HG03196 (cell line): Measurements from ENCODE around the gene COQ10A.
"Not testable (repeated sequence)": the region's sequence is repeated elsewhere in the genome, so short reads cannot be mapped to it uniquely, and the experiment has no call there.

ENCODE experiments used
- ATAC-seq: cut with Tn5 transposase; IDR thresholded peaks from one replicate; pipeline ENCODE4 v1.9.1; 2021; ENCODE audit not compliant: unreplicated experiment

Gene COQ10A

GRCh38 chr12:56242986-56243385, 23.8 kb upstream of the COQ10A start:
- ATAC-seq: no peak

- ATAC-seq: no peak
Observed at GRCh38 chr12:56243731-56244181, 23.0 kb upstream of the COQ10A start.

GRCh38 chr12:56244494-56244893, 22.2 kb upstream of the COQ10A start:
- ATAC-seq: no peak

- ATAC-seq: no peak
Observed at GRCh38 chr12:56247923-56248322, 18.8 kb upstream of the COQ10A start.

DNA sequence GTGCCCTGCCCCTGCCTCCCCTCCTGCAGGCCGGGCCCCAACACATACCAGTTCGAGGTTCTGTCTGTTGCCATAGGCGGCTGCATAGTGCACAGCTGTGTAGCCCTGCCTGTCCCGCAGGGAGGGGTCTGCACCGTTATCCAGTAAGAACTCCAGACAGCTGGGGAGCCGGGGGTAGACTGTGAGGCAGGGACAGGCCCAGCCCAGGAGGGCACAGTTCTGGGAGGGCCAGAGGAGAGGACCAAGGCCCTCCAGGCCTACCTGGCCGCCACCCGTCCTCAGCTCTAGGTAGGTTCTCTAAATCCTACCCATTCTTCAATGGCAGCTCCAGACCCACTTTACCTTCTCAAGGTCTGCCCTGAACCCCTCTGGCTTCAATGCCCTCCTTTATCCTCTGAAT, 18.0 kb upstream of the COQ10A start:
- no peak for ATAC-seq

GRCh38 chr12:56252649-56253048, 14.1 kb upstream of the COQ10A start:
- no peak for ATAC-seq

- ATAC-seq: no peak
Observed at GRCh38 chr12:56253091-56253490, 13.7 kb upstream of the COQ10A start.

DNA sequence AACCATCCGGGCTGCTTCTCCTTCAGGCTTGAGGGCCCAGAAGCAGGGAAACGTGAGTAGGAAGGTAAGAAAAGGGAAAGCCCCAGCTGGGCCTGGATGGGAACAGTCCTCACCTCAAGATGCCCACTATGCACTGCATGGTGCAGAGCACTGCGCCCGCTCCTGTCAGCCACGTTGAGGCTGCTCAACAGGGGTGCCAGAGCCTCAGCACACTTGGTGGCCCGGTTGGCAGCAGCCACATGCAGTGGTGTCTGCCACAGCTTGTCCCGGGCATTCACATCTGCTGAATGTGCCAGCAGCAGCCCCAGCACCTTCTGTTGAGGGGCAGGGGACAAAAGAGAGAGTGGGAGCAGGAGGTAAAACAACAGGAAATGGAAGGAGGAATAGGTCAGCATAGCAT, 11.1 kb upstream of the COQ10A start:
- ATAC-seq: no peak

DNA sequence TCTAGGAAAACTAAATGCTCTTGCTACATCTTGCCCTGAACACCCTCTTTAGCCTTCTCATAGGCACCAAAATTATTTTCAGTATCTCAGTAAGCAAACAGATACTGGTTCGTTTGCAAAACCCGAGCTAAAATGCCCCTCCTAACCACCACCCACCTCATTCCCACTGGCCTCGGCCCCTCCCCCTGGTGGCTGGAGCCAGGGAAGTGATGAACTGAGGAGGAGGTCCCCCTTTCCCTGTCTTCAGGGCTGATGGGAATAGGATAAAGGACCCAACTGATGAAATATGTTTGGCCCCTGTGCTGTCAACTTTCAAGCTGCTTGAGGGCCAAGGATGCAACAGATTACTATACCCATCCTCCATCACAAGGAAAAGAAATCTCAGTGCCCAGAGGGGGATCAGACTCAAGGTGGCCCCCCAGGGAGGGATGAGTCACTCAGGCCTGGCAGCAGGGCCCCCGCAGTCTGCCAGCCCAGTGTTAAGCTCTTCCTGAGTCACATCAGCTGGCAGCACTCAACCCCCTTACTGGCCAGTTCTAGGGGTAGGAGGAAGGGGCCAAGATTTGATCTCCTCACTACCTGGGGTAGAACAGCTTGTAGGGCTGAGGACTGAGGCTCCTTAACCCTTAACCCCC, 10.3 kb upstream of the COQ10A start:
- no peak for ATAC-seq

- no peak for ATAC-seq
Observed at GRCh38 chr12:56257071-56257470, 9.7 kb upstream of the COQ10A start.

DNA sequence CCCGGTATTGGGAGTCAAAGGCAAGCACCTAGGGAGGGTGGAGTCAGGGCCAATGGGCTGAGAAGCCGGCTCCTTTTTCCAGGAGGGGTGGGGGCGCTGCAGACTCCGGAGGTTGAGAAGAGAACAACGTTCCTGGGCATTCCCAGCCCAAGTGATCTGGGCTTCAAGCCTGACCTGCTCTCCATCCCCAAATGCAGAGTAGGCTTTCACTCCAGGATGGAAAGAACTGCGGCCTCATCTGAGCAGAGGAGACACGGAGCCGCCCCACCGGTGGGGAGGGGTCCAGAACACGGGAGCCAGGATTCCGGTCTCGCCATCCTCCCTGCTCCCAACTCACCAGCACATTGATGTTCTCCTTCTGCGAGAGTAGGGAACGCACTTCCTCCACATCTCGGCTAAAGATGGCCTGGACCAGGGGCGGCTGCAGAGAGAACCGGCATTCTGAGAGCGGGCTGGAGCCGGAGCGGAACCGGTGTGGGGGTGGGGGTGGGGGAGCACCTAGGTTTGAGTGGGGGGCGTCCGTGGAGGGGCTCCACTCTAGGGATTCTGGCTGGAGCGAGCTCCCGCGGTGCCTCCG, 9.2 kb upstream of the COQ10A start:
- no peak for ATAC-seq

GRCh38 chr12:56258068-56258819, 8.5 kb upstream of the COQ10A start, which contains the start of gene ANKRD52:
TSS of gene ANKRD52 (minus strand) at chr12:56258384. CDS start at chr12:56258269, 115 bp downstream.
- ATAC-seq: peak; percentile 81

- no peak for ATAC-seq
Observed at GRCh38 chr12:56258820-56259183, 7.9 kb upstream of the COQ10A start.

DNA sequence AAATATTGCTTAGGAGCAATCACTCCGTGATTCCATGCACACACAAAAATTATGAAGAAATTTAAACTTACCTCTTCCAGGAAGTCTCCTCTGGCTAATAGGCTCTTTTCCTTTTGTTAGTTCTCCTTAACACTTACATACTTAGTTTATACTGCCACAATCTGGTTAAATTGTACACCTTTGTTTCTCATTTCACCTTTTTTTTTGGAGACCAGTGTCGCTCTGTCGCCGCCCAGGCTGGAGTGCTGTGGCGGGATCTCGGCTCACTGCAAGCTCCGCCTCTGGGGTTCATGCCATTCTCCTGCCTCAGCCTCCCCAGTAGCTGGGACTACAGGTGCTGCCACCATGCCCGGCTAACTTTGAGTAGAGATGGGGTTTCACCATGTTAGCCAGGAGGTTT, 6.4 kb upstream of the COQ10A start:
- no peak for ATAC-seq

GRCh38 chr12:56260921-56261320, 5.8 kb upstream of the COQ10A start:
- ATAC-seq: no peak

DNA sequence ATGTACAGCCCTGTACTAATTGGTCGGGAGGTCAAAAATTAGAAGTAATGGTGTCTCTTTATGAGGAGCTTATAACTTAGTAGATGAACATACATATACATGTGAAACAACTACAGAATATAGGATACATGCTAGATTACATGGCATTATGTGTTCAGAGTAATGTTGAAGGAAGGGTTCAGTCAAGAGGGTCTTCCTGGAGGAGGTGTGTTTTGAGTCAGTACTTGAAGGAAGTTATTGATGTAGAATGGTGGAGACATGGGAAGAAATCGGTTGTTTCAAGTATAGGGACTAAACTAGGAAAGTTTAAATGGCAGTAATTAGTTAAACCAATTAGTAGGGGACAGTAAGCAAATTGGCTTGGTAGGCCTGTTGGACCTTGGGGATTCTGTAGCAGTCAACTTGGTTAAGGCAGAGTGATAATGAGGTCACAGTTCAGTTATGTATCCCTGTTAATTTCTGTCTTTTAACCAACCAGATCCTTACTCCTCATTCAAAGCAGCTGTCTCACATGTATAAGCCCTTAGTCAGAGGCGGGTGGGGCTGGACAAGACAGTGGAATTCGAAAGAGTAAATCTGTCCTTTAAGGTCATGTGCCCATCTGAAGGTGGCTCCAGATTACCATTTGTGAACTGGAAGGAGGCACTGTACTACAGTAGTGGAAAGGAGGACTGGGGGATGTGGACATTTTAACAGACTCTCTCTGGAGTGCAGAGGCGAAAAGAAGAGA, 5.1 kb upstream of the COQ10A start:
- no peak for ATAC-seq

- not testable (repeated sequence) for ATAC-seq
Observed at GRCh38 chr12:56262955-56263354, 3.8 kb upstream of the COQ10A start.

GRCh38 chr12:56266068-56266692, 562 bp upstream of the COQ10A start:
- not testable (repeated sequence) for ATAC-seq

- peak; percentile 3 for ATAC-seq
Observed at GRCh38 chr12:56267443-56268071, 815 bp downstream of the COQ10A start.

DNA sequence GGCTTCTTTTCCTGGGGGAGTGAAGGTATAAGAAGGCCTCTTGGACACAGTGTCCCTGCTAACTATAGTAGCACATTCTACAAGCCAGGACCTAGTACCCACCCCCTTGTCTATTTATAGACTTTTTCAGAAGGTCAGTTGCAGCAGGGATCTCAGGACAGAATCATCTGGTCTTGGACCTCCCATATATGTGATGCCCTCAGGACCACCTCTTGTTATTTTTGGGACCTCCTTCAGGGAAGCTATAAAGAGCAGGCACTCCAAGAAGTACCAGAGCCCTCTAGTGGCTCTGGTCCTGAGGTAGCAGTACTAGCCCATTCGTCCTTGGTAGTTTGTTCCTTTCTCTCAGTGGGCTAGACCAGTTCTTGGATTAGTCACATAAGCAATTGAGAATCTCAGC, 4.3 kb downstream of the COQ10A start:
- ATAC-seq: no peak

DNA sequence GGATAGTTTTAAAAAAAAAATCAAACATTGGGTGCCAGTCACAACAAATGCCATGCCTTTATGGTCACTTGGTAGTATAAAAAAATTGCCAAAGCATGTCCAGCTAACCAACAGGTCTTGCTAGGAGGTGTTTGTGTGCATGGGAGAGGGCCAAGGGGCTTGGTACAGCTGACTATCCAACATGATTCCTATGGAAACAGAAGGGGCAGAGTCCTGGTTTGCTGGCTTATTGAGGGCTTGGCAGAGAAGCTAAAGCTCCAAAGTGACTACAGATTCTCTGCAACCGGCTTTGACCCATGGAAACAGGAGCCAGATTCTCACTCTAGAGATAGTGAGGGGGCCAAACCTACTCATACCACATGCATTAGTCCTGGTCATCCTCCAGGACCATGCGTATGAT, 5.7 kb downstream of the COQ10A start:
- not testable (repeated sequence) for ATAC-seq
